Testis (tissue), 2 donors: ENCODE data around the gene LPO.

ENCODE experiments used
- CTCF ChIP-seq, 3 experiments: fragments of 450-650 bp in 2 of 3; fragments of 200-600 bp in 1 of 3; sonication (generic) in 1 of 3; IDR thresholded peaks; one replicate each; pipeline ENCODE4 v1.5.1; 2016 to 2019; ENCODE audit warnings: antibody characterized with exemption in 3 of 3, mild to moderate bottlenecking in 2 of 3, moderate library complexity in 1 of 3
- POLR2A ChIP-seq: fragments of 450-650 bp; IDR thresholded peaks from one replicate; pipeline ENCODE4 v1.6.1; 2017; ENCODE audit warnings: antibody characterized with exemption, mild to moderate bottlenecking, moderate library complexity

- no peak for TF ChIP-seq POLR2A
- peak; percentile 19 to 52 (median 33) for TF ChIP-seq CTCF (IDR thresholded peaks at IDR 0.05)
Measured at GRCh38 chr17:58200024-58200633, 38.3 kb upstream of the LPO start.
